Medulla oblongata (tissue), 1 donor: Measurements from ENCODE around the gene NFKBIE.

Experiments used
- DNase-seq: peaks from one replicate; pipeline ENCODE4 v3.0.0-alpha.2; 2015; ENCODE audit errors: extremely low spot score

The NFKBIE gene

GRCh38 chr6:44272999-44273566 lies 7.7 kb upstream of the NFKBIE start:
- DNase-seq, result no peak

- no peak for DNase-seq
Observed at GRCh38 chr6:44272529-44272928, 7.2 kb upstream of the NFKBIE start.

- no peak for DNase-seq
Observed at GRCh38 chr6:44271914-44272313, 6.6 kb upstream of the NFKBIE start.

GRCh38 chr6:44271406-44271723 lies 6.0 kb upstream of the NFKBIE start:
- no peak for DNase-seq

- no peak for DNase-seq
Observed at GRCh38 chr6:44270526-44271405, 5.4 kb upstream of the NFKBIE start.

GRCh38 chr6:44269921-44270525 lies 4.7 kb upstream of the NFKBIE start, which contains the start of gene TMEM151B:
TMEM151B (plus strand) TSS chr6:44270450; CDS start chr6:44270743, 293 bp downstream.
- DNase-seq, result no peak

- DNase-seq, result no peak
Observed at GRCh38 chr6:44269178-44269920, 4.0 kb upstream of the NFKBIE start.

- DNase-seq, result peak; percentile 61
Observed at GRCh38 chr6:44268095-44268628, 2.8 kb upstream of the NFKBIE start.

GRCh38 chr6:44267252-44267651 lies 1.9 kb upstream of the NFKBIE start:
- DNase-seq, result no peak

GRCh38 chr6:44266347-44266746 lies 996 bp upstream of the NFKBIE start:
- no peak for DNase-seq

- DNase-seq, result no peak
Observed at GRCh38 chr6:44265722-44266233, 427 bp upstream of the NFKBIE start.

GRCh38 chr6:44264154-44265006 lies 971 bp downstream of the NFKBIE start:
- DNase-seq, result peak; percentile 75

- DNase-seq, result peak; percentile 47
Observed at GRCh38 chr6:44263354-44264100, 1.8 kb downstream of the NFKBIE start.

- DNase-seq, result no peak
Observed at GRCh38 chr6:44262467-44263353, 2.6 kb downstream of the NFKBIE start.

GRCh38 chr6:44261581-44261980 lies 3.8 kb downstream of the NFKBIE start:
- DNase-seq, result no peak

GRCh38 chr6:44260451-44261297 lies 4.7 kb downstream of the NFKBIE start:
- DNase-seq, result no peak

GRCh38 chr6:44260011-44260410 lies 5.3 kb downstream of the NFKBIE start:
- no peak for DNase-seq

- no peak for DNase-seq
Observed at GRCh38 chr6:44258921-44259320, 6.4 kb downstream of the NFKBIE start.
